Endothelial cell (in vitro differentiated cells): ENCODE measurements around the gene KRTAP19-7. TPM values are rescaled to one million over a fixed set of nuclear protein-coding genes. Genes with fewer than 3 reads are reported as not detected.

Experiments
- DNase-seq: peaks from one replicate; pipeline ENCODE4 v3.0.0; 2021; ENCODE audit warnings: low spot score
- H3K27ac Mint-ChIP-seq: one replicate; pipeline ENCODE4 v1.8.0; 2021; ENCODE audit warnings: mixed read lengths, inconsistent platforms; ENCODE audit not compliant: unreplicated experiment
- H3K27me3 Mint-ChIP-seq: one replicate; pipeline ENCODE4 v1.8.0; 2021; ENCODE audit warnings: mild to moderate bottlenecking, moderate library complexity, mixed read lengths, inconsistent platforms; ENCODE audit not compliant: unreplicated experiment
- H3K36me3 Mint-ChIP-seq: one replicate; pipeline ENCODE4 v1.8.0; 2021; ENCODE audit warnings: mild to moderate bottlenecking, low read depth, mixed read lengths, inconsistent platforms; ENCODE audit not compliant: unreplicated experiment
- H3K4me1 Mint-ChIP-seq: one replicate; pipeline ENCODE4 v1.8.0; 2021; ENCODE audit warnings: mild to moderate bottlenecking, mixed read lengths, inconsistent platforms; ENCODE audit not compliant: unreplicated experiment
- H3K4me3 Mint-ChIP-seq: one replicate; pipeline ENCODE4 v1.8.0; 2021; ENCODE audit warnings: mild to moderate bottlenecking, mixed read lengths, inconsistent platforms; ENCODE audit not compliant: unreplicated experiment
- H3K9me3 Mint-ChIP-seq: one replicate; pipeline ENCODE4 v1.8.0; 2021; ENCODE audit warnings: mixed read lengths, inconsistent platforms; ENCODE audit not compliant: unreplicated experiment
- CTCF ChIP-seq: fragments of 200-600 bp; sonication (generic); IDR thresholded peaks from one replicate; pipeline ENCODE4 v1.5.0; 2021; ENCODE audit warnings: antibody characterized with exemption; ENCODE audit not compliant: unreplicated experiment
- total RNA-seq: library from RNA; stranded (reverse); fragmentation: NEBNext Ultra II Directional; extraction: Animal tissue kit (Norgen Biotek cat#: 25700); gene quantifications from one replicate; pipeline ENCODE4 v1.2.1, GENCODE V29; 2021; ENCODE audit not compliant: unreplicated experiment

The KRTAP19-7 gene
- total RNA-seq, 1 donor from 2014 or later: not detected

GRCh38 chr21:30590297-30590696 is 29.2 kb upstream of the KRTAP19-7 start, which contains the start of gene KRTAP22-2:
KRTAP22-2 (minus strand) TSS chr21:30590397.
- Mint-ChIP-seq H3K27me3 (no peaks in the 10 kb centered on the region), H3K9me3 (no peaks in the 10 kb centered on the region), H3K27ac (no peak within 1 kb of the TSS), H3K36me3 (no peaks in the 10 kb centered on the region), H3K4me3 (no peak within 1 kb of the TSS), H3K4me1 (no peaks in the 10 kb centered on the region)
- no peak for DNase-seq
- TF ChIP-seq CTCF: no peak

GRCh38 chr21:30582870-30583269 is 21.8 kb upstream of the KRTAP19-7 start:
- Mint-ChIP-seq H3K4me3 (no peak overlapping the region), H3K36me3 (no peaks in the 10 kb centered on the region), H3K9me3 (no peaks in the 10 kb centered on the region), H3K27ac (no peak overlapping the region), H3K4me1 (peaks cover 8% of the 10 kb centered on the region), H3K27me3 (no peaks in the 10 kb centered on the region)
- no peak for TF ChIP-seq CTCF
- DNase-seq: no peak

GRCh38 chr21:30580132-30580531 is 19.0 kb upstream of the KRTAP19-7 start:
- H3K27ac Mint-ChIP-seq: no peak overlapping the region
- H3K9me3 Mint-ChIP-seq: no peaks in the 10 kb centered on the region
- TF ChIP-seq CTCF: no peak
- no peak for DNase-seq
- no peak overlapping the region for H3K4me3 Mint-ChIP-seq
- H3K27me3 Mint-ChIP-seq: no peaks in the 10 kb centered on the region
- H3K36me3 Mint-ChIP-seq: no peaks in the 10 kb centered on the region
- H3K4me1 Mint-ChIP-seq: peaks cover 8% of the 10 kb centered on the region

GRCh38 chr21:30579346-30579745 is 18.2 kb upstream of the KRTAP19-7 start:
- Mint-ChIP-seq H3K27me3 (no peaks in the 10 kb centered on the region), H3K36me3 (no peaks in the 10 kb centered on the region), H3K27ac (no peak overlapping the region), H3K9me3 (no peaks in the 10 kb centered on the region), H3K4me3 (no peak overlapping the region), H3K4me1 (peaks cover 8% of the 10 kb centered on the region)
- no peak for TF ChIP-seq CTCF
- DNase-seq: no peak

- no peak for DNase-seq
- TF ChIP-seq CTCF: no peak
- H3K36me3 Mint-ChIP-seq: no peaks in the 10 kb centered on the region
- peaks cover 8% of the 10 kb centered on the region for H3K4me1 Mint-ChIP-seq
- no peaks in the 10 kb centered on the region for H3K27me3 Mint-ChIP-seq
- no peak overlapping the region for H3K27ac Mint-ChIP-seq
- no peaks in the 10 kb centered on the region for H3K9me3 Mint-ChIP-seq
- no peak overlapping the region for H3K4me3 Mint-ChIP-seq
Measured at GRCh38 chr21:30577766-30578165, 16.7 kb upstream of the KRTAP19-7 start.
